Measurements from ENCODE around the gene ST6GAL1.

Gene ST6GAL1

GRCh38 chr3:187036394-187036793 lies 106.1 kb downstream of the ST6GAL1 start:
- H3K4me3 ChIP-seq (ENCODE audit: low read depth, low read length): no peak overlapping the region
- DNase-seq (ENCODE audit: low read depth): no peak
- TF ChIP-seq CTCF (conservative IDR thresholded peaks at IDR 0.05; ENCODE audit: low read depth, low read length): no peak

DNA sequence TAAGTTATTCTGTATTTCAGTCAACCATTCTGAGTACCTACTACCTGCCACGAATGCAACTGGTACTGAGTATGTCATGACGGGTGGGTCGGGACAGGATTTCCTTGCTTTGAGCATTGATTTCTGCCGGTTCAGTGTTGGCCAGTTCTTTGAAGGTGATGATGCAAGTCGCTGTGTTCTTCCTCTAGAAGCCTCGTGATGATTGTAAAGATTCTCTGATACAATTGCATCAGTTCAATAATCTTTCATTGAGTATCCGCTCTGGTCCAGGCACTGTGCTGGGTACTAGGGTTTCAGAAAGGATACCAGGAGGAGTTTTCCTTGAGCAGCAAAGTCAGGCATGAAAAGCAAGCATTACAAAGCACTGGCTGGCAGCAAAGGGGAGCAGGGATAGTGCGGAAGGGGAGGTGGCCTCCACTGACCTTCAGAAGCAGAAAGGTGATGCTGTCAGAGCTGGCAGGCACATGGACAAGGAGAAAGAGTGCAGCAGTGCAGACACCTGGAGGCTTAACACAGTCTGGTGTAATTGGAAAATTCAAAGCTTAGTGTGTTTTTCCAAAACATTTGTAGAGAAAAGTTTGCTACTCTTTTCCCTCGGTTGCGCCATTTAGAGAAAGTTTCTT lies 108.9 kb downstream of the ST6GAL1 start:
- H3K4me3 ChIP-seq (ENCODE audit: low read depth, low read length): no peak overlapping the region
- DNase-seq (ENCODE audit: low read depth): no peak
- TF ChIP-seq CTCF (conservative IDR thresholded peaks at IDR 0.05; ENCODE audit: low read depth, low read length): no peak

DNA sequence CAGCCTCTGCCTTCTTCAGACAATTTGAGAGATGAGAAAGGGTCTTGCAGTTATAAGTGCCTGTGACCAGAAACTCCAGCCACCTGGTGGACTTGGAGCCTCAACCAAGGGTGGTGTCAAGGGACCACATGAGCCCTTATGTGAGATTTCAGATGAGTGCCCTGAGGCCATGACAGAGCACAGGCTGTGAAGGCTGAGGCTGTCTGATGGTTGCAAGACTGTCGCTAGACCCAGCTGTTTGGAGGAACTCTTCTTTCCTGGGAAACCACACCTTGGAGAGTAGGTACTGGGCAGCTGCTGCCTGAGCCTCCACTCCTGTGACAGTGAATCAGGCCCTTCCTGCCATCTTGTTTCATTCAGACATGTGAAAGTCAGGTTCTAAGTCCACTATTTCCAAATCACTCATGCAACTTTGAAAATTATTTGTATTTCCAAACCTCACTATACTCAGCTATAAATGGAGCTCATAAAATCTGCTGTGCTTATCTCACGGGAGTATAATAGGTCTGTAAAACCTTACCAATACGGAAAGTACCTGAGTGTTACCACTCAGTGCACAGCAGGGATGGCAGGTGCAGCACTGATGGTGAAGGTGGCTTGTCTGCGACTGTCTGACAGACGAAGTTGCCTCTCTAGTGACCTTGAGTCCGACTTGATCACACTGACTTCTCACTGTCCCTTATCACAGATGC lies 109.5 kb downstream of the ST6GAL1 start:
- DNase-seq (ENCODE audit: low read depth): no peak
- H3K4me3 ChIP-seq (ENCODE audit: low read depth, low read length): no peak overlapping the region
- TF ChIP-seq CTCF (conservative IDR thresholded peaks at IDR 0.05; ENCODE audit: low read depth, low read length): no peak

DNA sequence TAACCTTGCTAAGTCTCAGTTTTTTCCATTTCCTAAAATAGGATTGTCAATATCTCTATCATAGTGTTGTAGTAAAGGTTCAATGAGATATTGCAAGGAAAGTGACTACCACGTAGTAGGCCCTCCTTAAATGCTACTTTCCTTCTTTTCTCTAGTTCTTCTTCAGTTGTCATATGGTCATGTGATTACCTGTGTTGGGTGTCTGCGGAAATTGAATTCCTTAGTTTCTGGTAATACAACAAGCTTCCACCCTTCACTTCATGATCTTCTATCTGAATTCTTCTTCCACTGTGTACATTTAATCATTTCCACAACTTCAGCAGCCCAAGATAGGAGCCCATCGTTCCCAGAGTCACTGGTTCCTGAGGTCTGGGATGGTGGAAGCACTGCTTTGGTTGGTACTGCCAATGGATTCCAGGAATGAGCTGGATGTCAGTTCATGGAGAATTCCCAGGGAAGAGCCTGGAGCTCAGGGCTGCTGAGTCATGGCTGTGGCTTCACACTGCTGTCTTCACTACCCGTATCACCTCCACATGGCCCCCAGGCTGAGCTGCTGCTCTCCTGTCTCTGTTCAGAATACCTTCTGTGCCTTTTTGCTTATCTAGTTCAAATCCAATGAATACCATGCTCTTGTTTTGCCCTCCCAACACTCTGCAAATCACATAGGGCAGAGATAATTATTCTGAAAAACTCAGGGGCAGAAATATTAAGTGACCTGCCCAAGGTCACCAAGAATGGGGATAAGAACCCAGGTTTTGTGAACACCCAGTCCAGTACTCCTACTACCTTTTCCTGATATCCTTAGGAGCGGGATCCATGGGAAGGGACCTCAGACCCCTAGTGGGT lies 110.4 kb downstream of the ST6GAL1 start:
- peak; percentile 51 for DNase-seq (ENCODE audit: low read depth)
- H3K4me3 ChIP-seq (ENCODE audit: low read depth, low read length): no peak overlapping the region

DNA sequence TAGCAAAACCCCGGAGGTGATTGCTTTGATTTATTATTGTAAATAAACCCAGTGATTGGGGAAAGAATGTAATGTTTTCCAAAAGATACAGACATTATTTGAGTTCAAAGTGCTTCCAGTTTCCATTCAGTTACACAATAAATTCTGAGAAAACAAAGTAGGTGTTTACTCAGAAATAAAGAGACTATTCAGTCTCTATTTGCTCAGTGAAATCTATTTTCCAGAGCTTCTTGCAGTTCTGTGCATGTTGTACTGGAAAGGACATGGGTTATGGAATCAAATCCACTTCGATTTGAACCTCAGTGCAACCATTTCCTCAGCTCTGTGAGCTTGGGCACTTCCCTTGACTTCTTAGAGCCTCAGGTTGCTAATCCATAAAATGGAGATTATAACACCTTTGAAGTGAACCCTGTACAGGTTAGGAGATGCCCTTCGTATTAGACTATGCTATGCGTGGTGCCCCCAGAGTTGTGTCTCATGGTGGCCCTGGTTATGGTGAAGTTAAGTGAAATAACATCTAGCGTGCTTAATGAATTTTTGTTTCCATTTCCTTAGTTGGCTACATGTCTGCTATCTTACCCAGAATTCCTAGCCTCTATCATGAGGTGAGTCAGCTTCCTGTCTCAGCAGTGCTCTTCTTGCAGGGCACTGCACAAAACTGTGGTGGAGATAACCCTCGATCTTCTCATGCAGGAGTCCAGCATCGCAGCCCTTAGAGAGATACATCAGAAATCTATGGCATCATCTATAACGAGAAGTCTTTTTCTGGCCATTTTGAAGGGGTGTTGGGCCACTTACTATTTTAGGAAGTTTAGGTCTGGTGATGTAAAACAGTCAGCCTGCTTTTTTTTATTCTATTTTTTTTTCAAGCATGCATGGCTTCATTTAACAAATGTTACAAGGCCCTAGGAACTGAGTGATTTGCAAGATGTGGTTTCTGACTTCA lies 111.3 kb downstream of the ST6GAL1 start:
- no peak overlapping the region for H3K4me3 ChIP-seq (ENCODE audit: low read depth, low read length)
- TF ChIP-seq CTCF (conservative IDR thresholded peaks at IDR 0.05; ENCODE audit: low read depth, low read length): no peak
- peak; percentile 88 for DNase-seq (ENCODE audit: low read depth)

More for the DNA sequence above, 110.4 kb downstream of the ST6GAL1 start:
- TF ChIP-seq CTCF (conservative IDR thresholded peaks at IDR 0.05; ENCODE audit: low read depth, low read length): no peak

GRCh38 chr3:187042346-187042745 lies 112.0 kb downstream of the ST6GAL1 start:
- no peak for DNase-seq (ENCODE audit: low read depth)
- no peak for TF ChIP-seq CTCF (conservative IDR thresholded peaks at IDR 0.05; ENCODE audit: low read depth, low read length)
- H3K4me3 ChIP-seq (ENCODE audit: low read depth, low read length): no peak overlapping the region

All from choroid plexus epithelial cell (primary cell).